Esophagus (tissue), 2 donors: Measurements from ENCODE around the gene TGFBR2. TPM values are rescaled to one million over a fixed set of nuclear protein-coding genes. Genes with fewer than 3 reads are reported as not detected.
A peak's percentile ranks its signal among the peaks of the same experiment; 100 is the strongest.
"Not testable (repeated sequence)": the region's sequence is repeated elsewhere in the genome, so short reads cannot be mapped to it uniquely, and the experiment has no call there.

Source experiments
- H3K27ac ChIP-seq, 2 donors: one replicate each; pipeline ENCODE4 v1.5.1; 2013; ENCODE audit warnings: low read depth in 2 of 2, mild to moderate bottlenecking in 2 of 2, inconsistent platforms in 1 of 2, low read length in 1 of 2, moderate library complexity in 1 of 2
- H3K27me3 ChIP-seq, 2 donors: one replicate each; pipeline ENCODE4 v1.6.1; 2013; ENCODE audit warnings: low read length in 2 of 2, control low read depth in 1 of 2, mild to moderate bottlenecking in 1 of 2; ENCODE audit not compliant: insufficient read depth in 2 of 2, control insufficient read depth in 1 of 2
- H3K36me3 ChIP-seq, 2 donors: one replicate each; pipeline ENCODE4 v1.6.1; 2013; ENCODE audit warnings: low read length in 1 of 2; ENCODE audit not compliant: control insufficient read depth in 2 of 2, insufficient read depth in 2 of 2
- H3K4me1 ChIP-seq, 2 donors: one replicate each; pipeline ENCODE4 v1.6.1; 2013; ENCODE audit warnings: low read length in 1 of 2; ENCODE audit not compliant: control insufficient read depth in 2 of 2, insufficient read depth in 2 of 2
- H3K4me3 ChIP-seq, 2 donors: one replicate each; pipeline ENCODE4 v1.5.1; 2013; ENCODE audit warnings: low read length in 2 of 2, mild to moderate bottlenecking in 2 of 2, low read depth in 1 of 2, moderate library complexity in 1 of 2
- H3K9me3 ChIP-seq, 2 donors: one replicate each; pipeline ENCODE4 v1.6.1; 2013; ENCODE audit warnings: mild to moderate bottlenecking in 2 of 2, low read depth in 1 of 2, low read length in 1 of 2, moderate library complexity in 1 of 2; ENCODE audit not compliant: control insufficient read depth in 2 of 2, insufficient read depth in 1 of 2
- WGBS, 2 donors: extraction: QIAGEN DNeasy Blood & Tissue Kit; methylation state at CpG; one replicate each; pipeline ENCODE4 v1.1.7; 2013; 5-methylcytosine and 5-hydroxymethylcytosine counted together
- polyA plus RNA-seq, 2 donors: library from polyadenylated mRNA; stranded (reverse); fragments of 200-250 nt; gene quantifications; one replicate each; pipeline ENCODE4 v1.2.3, GENCODE V29; 2013
- donor health status: healthy with polysubstance abuse.
- donor health status: Bipolar disorder and iron deficiency.

TGFBR2 gene
- polyA plus RNA-seq, 2 donors: 3.0 to 13.7 TPM

GRCh38 chr3:30623351-30623750 is 16.9 kb downstream of the TGFBR2 start:
- WGBS, 2 donors: 78 to 84% methylated on average over 5 of the region's 5 CpGs
- Histone ChIP-seq H3K9me3 (no peaks in the 10 kb centered on the region), H3K4me1 (peaks cover 3 to 10% of the 10 kb centered on the region in 2 donors), H3K27ac (no peak overlapping the region), H3K36me3 (no peaks in the 10 kb centered on the region), H3K27me3 (no peaks in the 10 kb centered on the region), H3K4me3 (no peak overlapping the region)

GRCh38 chr3:30624480-30624879 is 18.1 kb downstream of the TGFBR2 start:
- H3K4me1 ChIP-seq: peaks cover 0 to 11% of the 10 kb centered on the region in 2 donors
- not testable (repeated sequence) for H3K9me3 ChIP-seq, H3K27ac ChIP-seq, H3K4me3 ChIP-seq, H3K36me3 ChIP-seq, H3K27me3 ChIP-seq
- 86 to 91% methylated on average over 6 of the region's 6 CpGs for WGBS, 2 donors

GRCh38 chr3:30625541-30626438 is 19.4 kb downstream of the TGFBR2 start:
- WGBS, 2 donors: 45 to 49% methylated on average over 4 of the region's 4 CpGs
- H3K4me1 ChIP-seq: peaks cover 0 to 10% of the 10 kb centered on the region in 2 donors
- H3K9me3 ChIP-seq: no peaks in the 10 kb centered on the region

GRCh38 chr3:30626443-30627180 is 20.2 kb downstream of the TGFBR2 start:
- H3K9me3 ChIP-seq: no peaks in the 10 kb centered on the region
- no peaks in the 10 kb centered on the region for H3K36me3 ChIP-seq
- peak overlapping the region; percentile 57 to 61 for H3K27ac ChIP-seq
- H3K4me1 ChIP-seq: peaks cover 0 to 8% of the 10 kb centered on the region in 2 donors
- 70 to 74% methylated on average over 5 of the region's 5 CpGs for WGBS, 2 donors
- H3K27me3 ChIP-seq: no peaks in the 10 kb centered on the region
- no peak overlapping the region for H3K4me3 ChIP-seq

More at GRCh38 chr3:30625541-30626438, 19.4 kb downstream of the TGFBR2 start:
- H3K27me3 ChIP-seq: no peaks in the 10 kb centered on the region
- no peak overlapping the region for H3K4me3 ChIP-seq
- peak overlapping the region; percentile 57 to 61 for H3K27ac ChIP-seq
- H3K36me3 ChIP-seq: no peaks in the 10 kb centered on the region

GRCh38 chr3:30628205-30628900 is 22.0 kb downstream of the TGFBR2 start:
- H3K4me3 ChIP-seq: no peak overlapping the region
- peak overlapping the region; percentile 30 to 40 for H3K27ac ChIP-seq
- peaks cover 0 to 8% of the 10 kb centered on the region in 2 donors for H3K4me1 ChIP-seq
- no peaks in the 10 kb centered on the region for H3K27me3 ChIP-seq
- 38 to 55% methylated on average over 4 of the region's 4 CpGs for WGBS, 2 donors
- no peaks in the 10 kb centered on the region for H3K36me3 ChIP-seq
- H3K9me3 ChIP-seq: no peaks in the 10 kb centered on the region

- Histone ChIP-seq H3K27ac (peak overlapping the region; percentile 40 to 70), H3K27me3 (no peaks in the 10 kb centered on the region), H3K9me3 (no peaks in the 10 kb centered on the region), H3K4me1 (peaks cover 0 to 8% of the 10 kb centered on the region in 2 donors), H3K36me3 (no peaks in the 10 kb centered on the region), H3K4me3 (no peak overlapping the region)
- 44 to 70% methylated on average over 5 of the region's 5 CpGs for WGBS, 2 donors
Measured at GRCh38 chr3:30628901-30629590, 22.6 kb downstream of the TGFBR2 start.

DNA sequence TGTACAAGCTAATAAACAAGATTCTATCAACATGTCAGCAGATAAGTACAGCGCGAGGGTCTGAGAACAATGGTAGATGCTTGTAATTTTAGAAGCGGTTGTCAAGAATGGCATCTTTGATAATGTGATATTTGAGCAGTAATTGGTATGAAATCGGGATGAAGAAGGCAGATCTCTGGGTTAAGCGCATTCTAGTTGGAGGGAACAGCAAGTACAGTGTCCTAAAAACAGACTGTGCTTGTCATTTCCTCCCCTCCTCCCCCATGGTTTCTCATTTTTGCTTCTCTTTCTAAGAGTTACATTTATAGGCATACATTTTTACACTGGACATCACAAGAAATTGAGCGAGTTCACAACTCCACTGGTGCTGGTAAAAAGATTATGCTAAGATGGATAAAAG is 23.3 kb downstream of the TGFBR2 start:
- Histone ChIP-seq H3K4me3 (no peak overlapping the region), H3K36me3 (no peaks in the 10 kb centered on the region), H3K27me3 (no peaks in the 10 kb centered on the region), H3K27ac (peak overlapping the region in 1 of 2 donors; percentile 70), H3K9me3 (no peaks in the 10 kb centered on the region), H3K4me1 (peaks cover 0 to 8% of the 10 kb centered on the region in 2 donors)
- WGBS, 2 donors: 75 to 86% methylated on average over 6 of the region's 6 CpGs

DNA sequence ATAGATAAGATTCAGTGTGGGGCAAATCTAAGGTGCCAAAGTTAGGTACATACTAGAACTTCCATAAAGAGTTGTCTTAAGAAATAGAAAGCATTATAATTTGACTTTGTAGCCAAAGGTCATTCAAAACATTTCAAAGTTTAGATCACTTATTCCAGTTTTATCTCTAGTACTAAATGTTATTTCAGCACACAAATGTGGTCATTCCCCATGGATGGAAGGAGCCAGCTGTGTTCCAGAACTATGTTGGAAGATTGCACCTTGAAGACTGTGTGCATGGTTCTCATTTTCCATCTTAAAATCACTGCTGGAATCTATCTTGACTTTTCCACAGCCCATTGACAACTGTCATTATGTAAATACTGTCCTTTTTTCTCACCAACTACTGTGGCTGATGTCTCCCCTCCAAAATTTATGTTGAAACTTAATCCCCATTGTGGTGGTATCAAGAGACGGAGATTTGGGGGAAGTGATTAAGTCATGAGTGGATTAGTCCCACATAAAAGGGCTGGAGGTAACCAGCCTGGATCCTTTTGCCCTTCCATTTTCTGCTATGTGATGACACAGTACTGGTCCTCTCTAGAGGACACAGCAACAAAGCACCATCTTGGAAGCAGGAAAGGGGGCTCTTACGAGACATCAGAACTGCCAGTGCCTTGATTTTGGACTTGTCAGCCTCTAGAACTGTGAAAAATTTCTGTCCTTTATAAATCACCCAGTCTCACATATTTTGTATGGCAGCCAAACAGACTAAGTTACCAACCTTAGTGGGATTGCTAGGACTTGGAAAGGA is 24.0 kb downstream of the TGFBR2 start:
- Histone ChIP-seq H3K36me3 (no peaks in the 10 kb centered on the region), H3K9me3 (no peaks in the 10 kb centered on the region), H3K4me3 (no peak overlapping the region), H3K27ac (peak overlapping the region; percentile 59 to 63), H3K27me3 (no peaks in the 10 kb centered on the region), H3K4me1 (peaks cover 0 to 8% of the 10 kb centered on the region in 2 donors)
- 62 to 69% methylated on average over 2 of the region's 2 CpGs for WGBS, 2 donors
